Prostate gland (tissue), 2 donors: ENCODE data around the gene LINGO1. TPM values are rescaled to one million over a fixed set of nuclear protein-coding genes. Genes with fewer than 3 reads are reported as not detected.

Experiments
- DNase-seq: peaks from one replicate; pipeline ENCODE4 v3.0.0-alpha.2; 2019; ENCODE audit warnings: low spot score
- H3K27ac ChIP-seq, 2 donors: fragments of 200-600 bp; sonication (generic); 2 replicates each; pipeline ENCODE4 v1.5.1; 2017 to 2019
- H3K27me3 ChIP-seq: fragments of 200-600 bp; sonication (generic); replicated peaks from 2 replicates; pipeline ENCODE4 v1.5.1; 2019; ENCODE audit not compliant: insufficient read depth
- H3K36me3 ChIP-seq, 2 donors: fragments of 200-600 bp; sonication (generic); 1 replicate in 1 of 2; 2 replicates in 1 of 2; pipeline versions ENCODE4 v1.5.1 to v1.8.1; 2017 to 2019
- H3K4me1 ChIP-seq: fragments of 200-600 bp; sonication (generic); replicated peaks from 2 replicates; pipeline ENCODE4 v1.5.1; 2019
- H3K4me3 ChIP-seq, 2 donors: fragments of 200-600 bp; sonication (generic); 2 replicates each; pipeline ENCODE4 v1.5.1; 2017 to 2019
- H3K9me3 ChIP-seq: fragments of 200-600 bp; sonication (generic); 2 replicates; pipeline ENCODE4 v1.5.1; 2017
- CTCF ChIP-seq, 4 experiments: fragments of 200-600 bp in 2 of 4; fragments of 450-650 bp in 2 of 4; sonication (generic) in 2 of 4; IDR thresholded peaks; 1 replicate in 3 of 4; 2 replicates in 1 of 4; pipeline ENCODE4 v1.5.1; 2016 to 2019; ENCODE audit warnings: antibody characterized with exemption in 4 of 4, mild to moderate bottlenecking in 2 of 4, moderate library complexity in 2 of 4
- POLR2A ChIP-seq: fragments of 450-650 bp; IDR thresholded peaks from one replicate; pipeline ENCODE4 v1.6.1; 2016; ENCODE audit warnings: antibody characterized with exemption, mild to moderate bottlenecking
- POLR2AphosphoS5 ChIP-seq: sonication (generic); formaldehyde crosslinking; IDR thresholded peaks from one replicate; pipeline ENCODE4 v1.6.1; 2017; ENCODE audit warnings: antibody characterized with exemption
- whole genome bisulfite sequencing: methylation state at CpG from one replicate; pipeline ENCODE4 v1.1.5; 2018; 5-methylcytosine and 5-hydroxymethylcytosine counted together
- intact Hi-C: fragments of 100-400 bp; cut with DNase I; formaldehyde crosslinking; loops from one replicate; pipeline ENCODE4 v1.14.2; 2022
- total RNA-seq, 2 donors: library from RNA; depleted of rRNA; stranded (reverse); fragments of >200 nt; gene quantifications; one replicate each; pipeline ENCODE4 v1.1.0, GENCODE V29; 2016

The LINGO1 gene
- total RNA-seq, 2 donors from 2014 or later = 2.9 to 10.2 TPM

DNA sequence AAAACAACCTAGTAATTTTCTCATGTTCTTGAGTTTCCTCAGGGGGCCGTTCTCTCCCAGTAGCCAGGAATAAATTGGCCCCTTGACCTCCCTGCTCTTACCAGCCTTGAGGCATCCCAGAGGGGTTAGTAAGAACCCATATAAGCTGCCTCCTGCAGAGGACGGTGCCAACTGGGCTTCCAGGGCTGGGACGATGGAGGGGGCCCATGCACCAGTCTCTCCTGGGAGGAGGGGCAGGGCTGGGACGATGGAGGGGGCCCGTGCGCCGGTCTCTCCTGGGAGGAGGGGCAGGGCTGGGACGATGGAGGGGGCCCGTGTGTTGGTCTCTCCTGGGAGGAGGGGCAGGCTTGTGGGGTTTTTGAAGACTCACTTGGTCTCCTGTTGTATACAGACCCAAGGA is 22.0 kb downstream of the LINGO1 start:
- no peak for DNase-seq
- H3K36me3 ChIP-seq = no peaks in the 10 kb centered on the region
- WGBS = 66% methylated on average over 9 of the region's 9 CpGs
- H3K9me3 ChIP-seq = no peaks in the 10 kb centered on the region
- H3K27me3 ChIP-seq = no peaks in the 10 kb centered on the region
- H3K4me3 ChIP-seq = no peak overlapping the region
- H3K27ac ChIP-seq = no peak overlapping the region
- H3K4me1 ChIP-seq = no peaks in the 10 kb centered on the region
- intact Hi-C loops = no loop called here
- TF ChIP-seq POLR2AphosphoS5 (no peak), POLR2A (no peak), CTCF (IDR thresholded peaks at IDR 0.05) (no peak)

- TF ChIP-seq POLR2A (no peak), POLR2AphosphoS5 (no peak), CTCF (IDR thresholded peaks at IDR 0.05) (no peak)
- intact Hi-C loops = no loop called here
- Histone ChIP-seq H3K4me1 (no peaks in the 10 kb centered on the region), H3K27ac (no peak overlapping the region), H3K27me3 (peaks cover 5% of the 10 kb centered on the region), H3K4me3 (no peak overlapping the region), H3K9me3 (no peaks in the 10 kb centered on the region), H3K36me3 (no peaks in the 10 kb centered on the region)
- no peak for DNase-seq
- 69% methylated on average over 3 of the region's 3 CpGs for WGBS
Measured at GRCh38 chr15:77609558-77609957, 23.2 kb downstream of the LINGO1 start.

DNA sequence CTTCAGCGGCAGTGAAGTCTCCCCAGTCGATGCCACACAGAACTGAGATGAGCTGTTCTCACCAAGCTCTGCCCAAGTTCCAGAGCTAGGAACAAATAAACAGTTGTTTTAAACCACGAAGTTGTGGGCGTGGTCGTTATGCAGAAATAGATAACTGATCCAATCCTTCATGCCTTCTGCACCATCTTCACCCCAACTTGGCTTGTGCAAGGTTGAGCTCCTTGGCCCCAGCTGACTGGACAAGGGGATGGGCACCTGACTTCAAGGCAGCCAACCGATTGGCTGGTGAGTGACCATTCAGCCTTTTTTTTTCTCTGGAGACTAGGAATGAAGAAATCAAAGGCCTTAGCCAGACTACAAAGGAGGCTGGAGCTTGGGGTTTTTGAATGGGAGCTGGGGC is 23.9 kb downstream of the LINGO1 start:
- 83% methylated on average over 6 of the region's 6 CpGs for WGBS

GRCh38 chr15:77607894-77608261 is 24.8 kb downstream of the LINGO1 start:
- H3K9me3 ChIP-seq = no peaks in the 10 kb centered on the region
- H3K4me3 ChIP-seq = no peak overlapping the region
- no peak for DNase-seq
- intact Hi-C loops = no loop called here
- no peaks in the 10 kb centered on the region for H3K36me3 ChIP-seq
- H3K27ac ChIP-seq = no peak overlapping the region
- H3K27me3 ChIP-seq = peaks cover 5% of the 10 kb centered on the region
- H3K4me1 ChIP-seq = no peaks in the 10 kb centered on the region
- 90% methylated on average over 5 of the region's 5 CpGs for WGBS
- TF ChIP-seq CTCF (IDR thresholded peaks at IDR 0.05) (no peak), POLR2A (no peak), POLR2AphosphoS5 (no peak)

More for the DNA sequence above, 23.9 kb downstream of the LINGO1 start:
- intact Hi-C loops = no loop called here
- H3K4me1 ChIP-seq = no peaks in the 10 kb centered on the region
- no peak overlapping the region for H3K27ac ChIP-seq
- peaks cover 5% of the 10 kb centered on the region for H3K27me3 ChIP-seq
- no peak for DNase-seq
- no peak overlapping the region for H3K4me3 ChIP-seq
- no peaks in the 10 kb centered on the region for H3K9me3 ChIP-seq
- no peaks in the 10 kb centered on the region for H3K36me3 ChIP-seq
- TF ChIP-seq POLR2A (no peak), POLR2AphosphoS5 (no peak), CTCF (IDR thresholded peaks at IDR 0.05) (no peak)

- Histone ChIP-seq H3K27me3 (peaks cover 5% of the 10 kb centered on the region), H3K27ac (no peak overlapping the region), H3K4me3 (no peak overlapping the region), H3K4me1 (no peaks in the 10 kb centered on the region), H3K36me3 (no peaks in the 10 kb centered on the region), H3K9me3 (no peaks in the 10 kb centered on the region)
- TF ChIP-seq POLR2AphosphoS5 = no peak
- TF ChIP-seq CTCF (IDR thresholded peaks at IDR 0.05) = no peak
- no peak for TF ChIP-seq POLR2A
- DNase-seq = no peak
- intact Hi-C loops = no loop called here
- WGBS = 68% methylated on average over 14 of the region's 17 CpGs
Measured at GRCh38 chr15:77607111-77607893, 25.4 kb downstream of the LINGO1 start.
